ENCODE data around the gene PHTF2. TPM values are rescaled to one million over a fixed set of nuclear protein-coding genes. Genes with fewer than 3 reads are reported as not detected.

The PHTF2 gene
- polyA plus RNA-seq, 1 donor (not counting 4 experiments of a cell fraction or from before 2014, with no cell fraction given): 24.1 TPM

DNA sequence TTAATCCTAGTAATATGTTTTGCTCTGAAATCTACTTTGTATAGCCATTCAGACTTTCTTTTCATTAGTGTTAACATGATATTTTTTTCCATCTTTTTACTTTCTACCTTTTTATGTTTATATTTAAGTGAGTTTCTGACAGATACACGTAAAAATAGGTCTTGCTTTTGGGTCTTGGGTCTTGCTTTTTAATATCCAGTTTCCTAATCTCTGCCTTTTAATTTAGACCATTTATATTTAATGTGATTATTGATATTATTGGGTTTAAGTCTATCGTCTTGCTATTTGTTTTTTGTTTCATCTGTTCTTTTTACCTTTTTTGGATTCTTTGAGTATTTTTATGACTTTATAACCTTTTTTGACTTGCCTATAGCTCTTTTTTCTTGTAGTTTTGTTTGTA lies 7.9 kb downstream of the PHTF2 start:
- DNase-seq (ENCODE audit: low read depth, low spot score) (no peak), FAIRE-seq (no peak)
- no peaks in the 10 kb centered on the region for H3K9me1 ChIP-seq (ENCODE audit: control insufficient read depth, extremely low read depth, insufficient read depth, low read length)
- dilution Hi-C loops (cut with MboI; ENCODE audit: extremely low pct_ligation_motif_present, low sequenced_read_pairs): loop anchor here (5.0 kb wide), 1 partner anchor 41 kb away; no protein-coding TSS in a partner anchor
- no peak overlapping the region for H3K9ac ChIP-seq (ENCODE audit: control insufficient read depth, extremely low read depth, insufficient read depth, low read length)
- H3K27ac ChIP-seq (ENCODE audit: control insufficient read depth, insufficient read depth, low read length): no peak overlapping the region
- no peak overlapping the region for H2AFZ ChIP-seq (ENCODE audit: control insufficient read depth, low read length)
- peaks cover 38% of the 10 kb centered on the region for H3K79me2 ChIP-seq (ENCODE audit: control insufficient read depth, insufficient read depth, low read length)
- H3K36me3 ChIP-seq (ENCODE audit: control insufficient read depth in 2 of 2, extremely low read depth in 1 of 2, insufficient read depth in 2 of 2, low read length in 2 of 2): no peaks in the 10 kb centered on the region
- no peaks in the 10 kb centered on the region for H3K9me3 ChIP-seq (ENCODE audit: control insufficient read depth, low read depth, low read length)
- no peak overlapping the region for H3K4me3 ChIP-seq (ENCODE audit: control insufficient read depth in 2 of 3, extremely low read depth in 1 of 3, insufficient read depth in 2 of 3, low read depth in 1 of 3, low read length in 3 of 3)
- no peaks in the 10 kb centered on the region for H3K4me1 ChIP-seq (ENCODE audit: control insufficient read depth, extremely low read depth, insufficient read depth, low read length)
- no peaks in the 10 kb centered on the region for H3K27me3 ChIP-seq (ENCODE audit: control insufficient read depth, extremely low read depth, insufficient read depth, low read length)
- TF ChIP-seq, protein P1, sequence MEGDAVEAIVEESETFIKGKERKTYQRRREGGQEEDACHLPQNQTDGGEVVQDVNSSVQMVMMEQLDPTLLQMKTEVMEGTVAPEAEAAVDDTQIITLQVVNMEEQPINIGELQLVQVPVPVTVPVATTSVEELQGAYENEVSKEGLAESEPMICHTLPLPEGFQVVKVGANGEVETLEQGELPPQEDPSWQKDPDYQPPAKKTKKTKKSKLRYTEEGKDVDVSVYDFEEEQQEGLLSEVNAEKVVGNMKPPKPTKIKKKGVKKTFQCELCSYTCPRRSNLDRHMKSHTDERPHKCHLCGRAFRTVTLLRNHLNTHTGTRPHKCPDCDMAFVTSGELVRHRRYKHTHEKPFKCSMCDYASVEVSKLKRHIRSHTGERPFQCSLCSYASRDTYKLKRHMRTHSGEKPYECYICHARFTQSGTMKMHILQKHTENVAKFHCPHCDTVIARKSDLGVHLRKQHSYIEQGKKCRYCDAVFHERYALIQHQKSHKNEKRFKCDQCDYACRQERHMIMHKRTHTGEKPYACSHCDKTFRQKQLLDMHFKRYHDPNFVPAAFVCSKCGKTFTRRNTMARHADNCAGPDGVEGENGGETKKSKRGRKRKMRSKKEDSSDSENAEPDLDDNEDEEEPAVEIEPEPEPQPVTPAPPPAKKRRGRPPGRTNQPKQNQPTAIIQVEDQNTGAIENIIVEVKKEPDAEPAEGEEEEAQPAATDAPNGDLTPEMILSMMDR (optimal IDR thresholded peaks at IDR 0.05 in 1 of 3, IDR thresholded peaks at IDR 0.05 in 1 of 3, conservative IDR thresholded peaks at IDR 0.05 in 1 of 3; ENCODE audit: extremely low read depth in 1 of 3, insufficient read depth in 2 of 3, low read length in 3 of 3): no peak
- no peak for TF ChIP-seq EZH2 (IDR thresholded peaks at IDR 0.05; ENCODE audit: low read length)
- no peak overlapping the region for H3K4me2 ChIP-seq (ENCODE audit: control insufficient read depth, extremely low read depth, insufficient read depth, low read depth, low read length)
- H4K20me1 ChIP-seq (ENCODE audit: control insufficient read depth, extremely low read depth, insufficient read depth, low read length): no peaks in the 10 kb centered on the region

DNA sequence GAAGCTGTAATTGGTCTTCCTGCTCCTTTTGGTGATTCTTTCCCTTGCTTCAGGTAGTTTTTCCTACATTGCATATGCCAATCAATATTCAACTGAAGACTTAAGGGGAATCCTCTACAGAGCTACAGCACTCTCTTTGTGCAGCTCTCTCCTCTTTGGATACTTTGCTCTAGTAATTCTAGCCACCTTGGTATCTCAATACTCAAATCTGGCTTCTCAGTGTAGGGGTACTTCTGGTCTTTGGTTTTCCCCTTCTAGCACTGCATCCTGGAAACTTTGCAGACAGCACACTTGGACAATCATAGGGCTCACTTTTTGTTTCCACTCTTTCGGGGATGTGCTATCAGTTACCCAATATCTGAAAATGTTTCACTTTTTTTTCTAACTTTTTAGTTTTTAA lies 9.9 kb downstream of the PHTF2 start:
- no peak for FAIRE-seq
- TF ChIP-seq EZH2 (IDR thresholded peaks at IDR 0.05; ENCODE audit: low read length): no peak
- TF ChIP-seq, protein P1 (optimal IDR thresholded peaks at IDR 0.05 in 1 of 3, IDR thresholded peaks at IDR 0.05 in 1 of 3, conservative IDR thresholded peaks at IDR 0.05 in 1 of 3; ENCODE audit: extremely low read depth in 1 of 3, insufficient read depth in 2 of 3, low read length in 3 of 3): no peak
- Histone ChIP-seq H3K9me1 (ENCODE audit: control insufficient read depth, extremely low read depth, insufficient read depth, low read length) (no peaks in the 10 kb centered on the region), H3K79me2 (ENCODE audit: control insufficient read depth, insufficient read depth, low read length) (peaks cover 26% of the 10 kb centered on the region), H3K9ac (ENCODE audit: control insufficient read depth, extremely low read depth, insufficient read depth, low read length) (no peak overlapping the region), H3K27me3 (ENCODE audit: control insufficient read depth, extremely low read depth, insufficient read depth, low read length) (no peaks in the 10 kb centered on the region), H3K4me1 (ENCODE audit: control insufficient read depth, extremely low read depth, insufficient read depth, low read length) (peaks cover 10% of the 10 kb centered on the region), H2AFZ (ENCODE audit: control insufficient read depth, low read length) (no peak overlapping the region), H3K4me3 (ENCODE audit: control insufficient read depth in 2 of 3, extremely low read depth in 1 of 3, insufficient read depth in 2 of 3, low read depth in 1 of 3, low read length in 3 of 3) (no peak overlapping the region), H4K20me1 (ENCODE audit: control insufficient read depth, extremely low read depth, insufficient read depth, low read length) (no peaks in the 10 kb centered on the region), H3K9me3 (ENCODE audit: control insufficient read depth, low read depth, low read length) (no peaks in the 10 kb centered on the region), H3K4me2 (ENCODE audit: control insufficient read depth, extremely low read depth, insufficient read depth, low read depth, low read length) (no peak overlapping the region), H3K27ac (ENCODE audit: control insufficient read depth, insufficient read depth, low read length) (no peak overlapping the region), H3K36me3 (ENCODE audit: control insufficient read depth in 2 of 2, extremely low read depth in 1 of 2, insufficient read depth in 2 of 2, low read length in 2 of 2) (no peaks in the 10 kb centered on the region)
- dilution Hi-C loops (cut with MboI; ENCODE audit: extremely low pct_ligation_motif_present, low sequenced_read_pairs): loop anchor here (5.0 kb wide), 1 partner anchor 39 kb away; no protein-coding TSS in a partner anchor
- no peak for DNase-seq (ENCODE audit: low read depth, low spot score)
